IMR-90 (cell line): Measurements from ENCODE around the gene MEGF11.

Experiments
- CEBPB ChIP-seq: IDR thresholded peaks from 2 replicates; pipeline ENCODE4 v1.6.1; 2012; ENCODE audit warnings: low read depth, low read length, improper control_type of control experiment
- MXI1 ChIP-seq: IDR thresholded peaks from 2 replicates; pipeline ENCODE4 v1.6.1; 2012; ENCODE audit warnings: low read depth, mild to moderate bottlenecking, low read length, moderate library complexity, borderline replicate concordance
- POLR2A ChIP-seq: IDR thresholded peaks from 2 replicates; pipeline ENCODE4 v1.6.1; 2012; ENCODE audit warnings: mild to moderate bottlenecking, low read depth, low read length
- RAD21 ChIP-seq: IDR thresholded peaks from 2 replicates; pipeline ENCODE4 v1.6.1; 2012; ENCODE audit warnings: low read length, improper control_type of control experiment
- TF ChIP-seq, protein P1 (sequence below): conservative IDR thresholded peaks from 2 replicates; pipeline ENCODE4 v1.5.1; 2012; ENCODE audit warnings: mild to moderate bottlenecking, low read depth, low read length, improper control_type of control experiment
- TF ChIP-seq, protein P2 (sequence below): fragments of 150-350 bp; IDR thresholded peaks from 2 replicates; pipeline ENCODE4 v1.6.1; 2017; ENCODE audit warnings: mild to moderate bottlenecking, antibody characterized with exemption, low read length, low read depth

DNA sequence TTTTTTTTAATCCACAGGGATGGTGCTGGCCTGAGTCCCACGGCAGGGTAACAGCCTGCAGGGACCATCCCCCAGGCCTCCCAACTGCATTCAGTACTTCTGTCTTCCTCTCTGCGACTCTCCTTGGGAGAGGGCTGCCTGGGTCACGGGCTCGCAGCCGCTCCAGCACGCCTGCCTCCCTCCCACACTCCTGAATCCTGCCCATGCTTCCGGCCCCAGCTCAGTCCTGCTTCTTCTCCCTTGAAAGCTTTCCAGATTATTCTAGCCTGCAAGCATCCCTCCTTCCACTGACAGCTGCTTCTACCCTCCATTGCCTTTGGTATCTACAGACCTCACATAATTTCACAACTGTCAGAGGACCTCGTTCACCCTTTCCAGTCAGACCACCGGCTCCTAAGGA is 32.4 kb downstream of the MEGF11 start:
- no peak for TF ChIP-seq POLR2A
- TF ChIP-seq, protein P1, sequence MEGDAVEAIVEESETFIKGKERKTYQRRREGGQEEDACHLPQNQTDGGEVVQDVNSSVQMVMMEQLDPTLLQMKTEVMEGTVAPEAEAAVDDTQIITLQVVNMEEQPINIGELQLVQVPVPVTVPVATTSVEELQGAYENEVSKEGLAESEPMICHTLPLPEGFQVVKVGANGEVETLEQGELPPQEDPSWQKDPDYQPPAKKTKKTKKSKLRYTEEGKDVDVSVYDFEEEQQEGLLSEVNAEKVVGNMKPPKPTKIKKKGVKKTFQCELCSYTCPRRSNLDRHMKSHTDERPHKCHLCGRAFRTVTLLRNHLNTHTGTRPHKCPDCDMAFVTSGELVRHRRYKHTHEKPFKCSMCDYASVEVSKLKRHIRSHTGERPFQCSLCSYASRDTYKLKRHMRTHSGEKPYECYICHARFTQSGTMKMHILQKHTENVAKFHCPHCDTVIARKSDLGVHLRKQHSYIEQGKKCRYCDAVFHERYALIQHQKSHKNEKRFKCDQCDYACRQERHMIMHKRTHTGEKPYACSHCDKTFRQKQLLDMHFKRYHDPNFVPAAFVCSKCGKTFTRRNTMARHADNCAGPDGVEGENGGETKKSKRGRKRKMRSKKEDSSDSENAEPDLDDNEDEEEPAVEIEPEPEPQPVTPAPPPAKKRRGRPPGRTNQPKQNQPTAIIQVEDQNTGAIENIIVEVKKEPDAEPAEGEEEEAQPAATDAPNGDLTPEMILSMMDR, result no peak
- TF ChIP-seq CEBPB, result no peak
- TF ChIP-seq, protein P2, sequence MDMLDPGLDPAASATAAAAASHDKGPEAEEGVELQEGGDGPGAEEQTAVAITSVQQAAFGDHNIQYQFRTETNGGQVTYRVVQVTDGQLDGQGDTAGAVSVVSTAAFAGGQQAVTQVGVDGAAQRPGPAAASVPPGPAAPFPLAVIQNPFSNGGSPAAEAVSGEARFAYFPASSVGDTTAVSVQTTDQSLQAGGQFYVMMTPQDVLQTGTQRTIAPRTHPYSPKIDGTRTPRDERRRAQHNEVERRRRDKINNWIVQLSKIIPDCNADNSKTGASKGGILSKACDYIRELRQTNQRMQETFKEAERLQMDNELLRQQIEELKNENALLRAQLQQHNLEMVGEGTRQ, result no peak
- TF ChIP-seq MXI1, result no peak
- TF ChIP-seq RAD21, result no peak
